Measurements from ENCODE around the gene NPAS3.

GRCh38 chr14:32932914-32933628, 5.6 kb upstream of the NPAS3 start:
- TF ChIP-seq POLR2A (IDR thresholded peaks at IDR 0.05; ENCODE audit: borderline replicate concordance, extremely low read depth, insufficient read depth, insufficient read length): no peak
- TF ChIP-seq ZBTB33 (IDR thresholded peaks at IDR 0.05; ENCODE audit: extremely low read depth, insufficient replicate concordance, low read length): no peak
- no peak for TF ChIP-seq EZH2 (IDR thresholded peaks at IDR 0.05)
- no peak for TF ChIP-seq SIN3A (IDR thresholded peaks at IDR 0.05; ENCODE audit: low read depth)
- no peak for TF ChIP-seq CTCF (IDR thresholded peaks at IDR 0.05 in 2 of 3, conservative IDR thresholded peaks at IDR 0.05 in 1 of 3; ENCODE audit: borderline replicate concordance in 1 of 3, insufficient read depth in 1 of 3, low read depth in 2 of 3, low read length in 2 of 3)
- no peak for TF ChIP-seq POLR2AphosphoS5 (IDR thresholded peaks at IDR 0.05; ENCODE audit: low read depth, low read length)
- no peak for TF ChIP-seq MAX (IDR thresholded peaks at IDR 0.05)
- TF ChIP-seq ATF3 (IDR thresholded peaks at IDR 0.05): no peak
- no peak for TF ChIP-seq CBX3 (IDR thresholded peaks at IDR 0.05; ENCODE audit: low read depth)
- TF ChIP-seq RAD21 (IDR thresholded peaks at IDR 0.05; ENCODE audit: low read depth): no peak
- no peak for TF ChIP-seq ZFX (IDR thresholded peaks at IDR 0.05)
- TF ChIP-seq TCF7L2 (IDR thresholded peaks at IDR 0.05; ENCODE audit: borderline replicate concordance, extremely low read depth, insufficient read depth, insufficient read length): no peak
